D721Med (cell line): Measurements from ENCODE around the gene SRD5A1.

ENCODE experiments used
- DNase-seq: peaks from one replicate; pipeline ENCODE4 v3.0.0; 2011; ENCODE audit warnings: low spot score; ENCODE audit not compliant: insufficient read length
- FAIRE-seq: peaks from 2 replicates; lab custom pipeline; 2011; peaks lifted over from hg19 to GRCh38; lab: Jason Lieb, UNC
- CTCF ChIP-seq: IDR thresholded peaks from 2 replicates; pipeline ENCODE4 v1.5.1; 2012; ENCODE audit warnings: mild to moderate bottlenecking, control low read depth; ENCODE audit not compliant: insufficient read depth; ENCODE audit errors: missing control alignments

SRD5A1 gene

GRCh38 chr5:6714226-6715041 lies 81.2 kb downstream of the SRD5A1 start:
- FAIRE-seq (no peak), DNase-seq (no peak)
- no peak for TF ChIP-seq CTCF

- no peak for FAIRE-seq
- DNase-seq, result no peak
These were observed 82.0 kb downstream of the SRD5A1 start for GRCh38 chr5:6715271-6715670.

GRCh38 chr5:6715758-6716628 lies 82.8 kb downstream of the SRD5A1 start:
- DNase-seq (no peak), FAIRE-seq (no peak)
- TF ChIP-seq CTCF, result no peak

More at GRCh38 chr5:6715271-6715670, 82.0 kb downstream of the SRD5A1 start:
- TF ChIP-seq CTCF, result no peak

GRCh38 chr5:6716629-6717149 lies 83.4 kb downstream of the SRD5A1 start:
- no peak for TF ChIP-seq CTCF
- DNase-seq (no peak), FAIRE-seq (no peak)

GRCh38 chr5:6717247-6717646 lies 84.0 kb downstream of the SRD5A1 start:
- TF ChIP-seq CTCF, result no peak
- FAIRE-seq (no peak), DNase-seq (no peak)

GRCh38 chr5:6717687-6718086 lies 84.4 kb downstream of the SRD5A1 start:
- DNase-seq (no peak), FAIRE-seq (no peak)
- TF ChIP-seq CTCF, result no peak
